K562 (cell line): ENCODE data around the gene SMIM36. TPM values are rescaled to one million over a fixed set of nuclear protein-coding genes. Genes with fewer than 3 reads are reported as not detected.
A peak's percentile ranks its signal among the peaks of the same experiment; 100 is the strongest.

Source experiments
- CBX5 ChIP-seq: IDR thresholded peaks from 2 replicates; pipeline ENCODE4 v1.6.1; 2014; ENCODE audit warnings: low read depth, borderline replicate concordance
- CHCHD3 ChIP-seq: fragments of 250-450 bp; sonication (Bioruptor Pico); IDR thresholded peaks from 2 replicates; pipeline ENCODE4 v2.1.2; 2022; ENCODE audit warnings: mild to moderate bottlenecking
- FOXA1 ChIP-seq: fragments of 450-650 bp; IDR thresholded peaks from 2 replicates; pipeline ENCODE4 v1.6.1; 2016; ENCODE audit warnings: mild to moderate bottlenecking, borderline replicate concordance
- ID3 ChIP-seq, 2 experiments: fragments of 250-450 bp in 1 of 2; fragments of 450-650 bp in 1 of 2; sonication (Bioruptor Pico) in 1 of 2; IDR thresholded peaks; 2 replicates each; pipeline versions ENCODE4 v1.6.1 to v1.8.0; 2016 to 2021; ENCODE audit warnings: mild to moderate bottlenecking in 2 of 2, moderate library complexity in 2 of 2, missing compliant biosample characterization in 1 of 2, missing genetic modification characterization in 1 of 2
- KAT7 ChIP-seq: sonication (generic); formaldehyde crosslinking; IDR thresholded peaks from 2 replicates; pipeline ENCODE4 v1.8.0; 2022; ENCODE audit warnings: missing genetic modification reagents, mild to moderate bottlenecking, borderline replicate concordance
- MBD2 ChIP-seq: sonication (generic); IDR thresholded peaks from 2 replicates; pipeline ENCODE4 v1.6.1; 2016; ENCODE audit warnings: low read depth, borderline replicate concordance
- PCBP1 ChIP-seq: fragments of 200-400 bp; formaldehyde crosslinking; IDR thresholded peaks from 2 replicates; pipeline ENCODE4 v1.6.1; 2018; ENCODE audit warnings: mild to moderate bottlenecking, low read depth, low read length; ENCODE audit not compliant: poor library complexity, severe bottlenecking
- SIRT6 ChIP-seq: IDR thresholded peaks from one replicate; pipeline ENCODE4 v1.6.1; 2012; ENCODE audit warnings: low read depth, mild to moderate bottlenecking, control low read depth, inconsistent platforms, low read length, moderate library complexity
- SRF ChIP-seq, 2 experiments: fragments of 250-450, 450-650 bp in 1 of 2; sonication (Bioruptor Pico) in 1 of 2; sonication (generic) in 1 of 2; formaldehyde crosslinking; IDR thresholded peaks; 2 replicates each; pipeline versions ENCODE4 v1.5.0 to v1.5.1; 2020 to 2022; ENCODE audit warnings: mild to moderate bottlenecking in 1 of 2, missing genetic modification reagents in 1 of 2
- TCF15 ChIP-seq: fragments of 250-450 bp; sonication (Bioruptor Pico); IDR thresholded peaks from 2 replicates; pipeline ENCODE4 v1.8.0; 2022; ENCODE audit warnings: moderate library complexity, mild to moderate bottlenecking, inconsistent platforms
- ZBTB9 ChIP-seq: fragments of 450-650 bp; formaldehyde crosslinking; IDR thresholded peaks from 2 replicates; pipeline ENCODE4 v1.4.0; 2020; ENCODE audit warnings: mild to moderate bottlenecking, moderate library complexity
- ZNF121 ChIP-seq: sonication (generic); formaldehyde crosslinking; conservative IDR thresholded peaks from 2 replicates; pipeline ENCODE4 v1.8.0; 2022; ENCODE audit warnings: missing genetic modification reagents
- ZNF174 ChIP-seq: fragments of 250-450 bp; sonication (Bioruptor Pico); IDR thresholded peaks from 2 replicates; pipeline ENCODE4 v1.4.0; 2020; ENCODE audit warnings: mild to moderate bottlenecking
- ZNF407 ChIP-seq: fragments of 450-650 bp; IDR thresholded peaks from 2 replicates; pipeline ENCODE4 v1.6.1; 2016; ENCODE audit warnings: low read depth
- ZNF449 ChIP-seq: fragments of 250-450 bp; sonication (Bioruptor Pico); IDR thresholded peaks from 2 replicates; pipeline ENCODE4 v1.8.0; 2022; ENCODE audit warnings: moderate library complexity, mild to moderate bottlenecking, inconsistent platforms
- ZNF668 ChIP-seq: fragments of 250-450 bp; sonication (Bioruptor Pico); IDR thresholded peaks from 2 replicates; pipeline ENCODE4 v1.8.0; 2022; ENCODE audit warnings: mild to moderate bottlenecking, inconsistent platforms
- ZNF717 ChIP-seq: fragments of 250-450 bp; sonication (Bioruptor Pico); IDR thresholded peaks from 2 replicates; pipeline ENCODE4 v1.5.0; 2021
- polyA plus RNA-seq, 8 experiments: library from polyadenylated mRNA; depleted of rRNA in 4 of 8; stranded (reverse) in 5 of 8; unstranded in 3 of 8; fragments of >200 nt; fragmentation: Nextera tagmentation in 2 of 8; fragmentation: Illumina TruSeq in 1 of 8; extraction: Ambion mirVana in 2 of 8; extraction: Trizol in 1 of 8; gene quantifications; 2 replicates each; pipeline versions ENCODE4 v1.2.1 to v1.2.3, GENCODE V29; 2011 to 2014; ENCODE audit warnings: inconsistent platforms in 1 of 8, missing spikeins in 1 of 8
- total RNA-seq, 7 experiments: library from RNA; depleted of rRNA in 6 of 7; stranded (reverse); fragments of >200 nt in 6 of 7; fragmentation: Illumina TruSeq in 2 of 7; extraction: Trizol in 2 of 7; gene quantifications; 2 replicates each; pipeline versions ENCODE4 v1.2.1 to v1.2.3, GENCODE V29; 2011 to 2021; ENCODE audit warnings: low replicate concordance in 1 of 7

SMIM36 gene
- total and polyA plus RNA-seq, 9 of the 15 experiments (the other 6 are each of a cell fraction or from before 2014, with no cell fraction given): not detected

GRCh38 chr17:55451203-55451641 is 60.0 kb downstream of the SMIM36 start (continued):
- TF ChIP-seq ZNF174 (CRISPR knock-in tag): no peak
- TF ChIP-seq SRF (CRISPR knock-in tag; IDR thresholded peaks at IDR 0.05): no peak
- peak; percentile 42; the same call in 1 of the 2 replicates for TF ChIP-seq MBD2
- TF ChIP-seq ZNF121 (CRISPR knock-in tag): no peak
- no peak for TF ChIP-seq CBX5
- TF ChIP-seq KAT7 (CRISPR knock-in tag): no peak
- no peak for TF ChIP-seq ID3 (CRISPR knock-in tag; IDR thresholded peaks at IDR 0.05)
- TF ChIP-seq ID3 (tag; IDR thresholded peaks at IDR 0.05): no peak
- no peak for TF ChIP-seq ZNF717 (CRISPR knock-in tag)
- no peak for TF ChIP-seq CHCHD3
- TF ChIP-seq TCF15 (CRISPR knock-in tag): no peak
- no peak for TF ChIP-seq PCBP1
- TF ChIP-seq FOXA1: peak; percentile 35; the same call in 1 of the 2 replicates
- TF ChIP-seq ZNF407: no peak
- peak; percentile 21; the same call in 1 of the 2 replicates for TF ChIP-seq ZBTB9 (CRISPR knock-in tag)
- TF ChIP-seq ZNF668: no peak
- no peak for TF ChIP-seq SIRT6
- no peak for TF ChIP-seq ZNF449
